PC-3 (cell line): ENCODE results near the gene FNIP1. TPM values are rescaled to one million over a fixed set of nuclear protein-coding genes. Genes with fewer than 3 reads are reported as not detected.
A peak's percentile ranks its signal among the peaks of the same experiment; 100 is the strongest.
"Not testable (repeated sequence)": the region's sequence is repeated elsewhere in the genome, so short reads cannot be mapped to it uniquely, and the experiment has no call there.

Experiments
- ATAC-seq: fragments of 200-7000 bp; cut with Tn5 transposase; 2 replicates; pipeline ENCODE4 v1.9.1; 2020; ENCODE audit warnings: mild to moderate bottlenecking, moderate library complexity
- BruUV-seq: library from RNA; stranded (reverse); fragments of 400-500 nt; replicated peaks from 2 replicates; lab custom pipeline; 2021; lab: Mats Ljungman, UMichigan
- CTCF ChIA-PET: fragments of 300-600 bp; sonication (Branson Sonifier 250); formaldehyde crosslinking; loops from one replicate; lab custom pipeline; 2022; ENCODE audit warnings: antibody characterized with exemption; lab: Charles Lee
- POLR2A ChIA-PET: fragments of 300-600 bp; sonication (Branson Sonifier 250); formaldehyde crosslinking; loops from one replicate; lab custom pipeline; 2022; ENCODE audit warnings: antibody characterized with exemption; ENCODE audit not compliant: unreplicated experiment; lab: Charles Lee
- DNase-seq: peaks from one replicate; pipeline ENCODE4 v3.0.0-alpha.2; 2015
- H2AFZ ChIP-seq: fragments of 300-600 bp; sonication (generic); 2 replicates; pipeline ENCODE4 v1.6.0; 2016; ENCODE audit warnings: antibody characterized with exemption, low read length
- H3F3A ChIP-seq: fragments of 300-600 bp; sonication (generic); one replicate; pipeline ENCODE4 v1.6.0; 2017; ENCODE audit warnings: antibody characterized with exemption, low read length, control low read depth, mild to moderate bottlenecking; ENCODE audit not compliant: unreplicated experiment
- H3K27ac ChIP-seq: fragments of 300-600 bp; sonication (generic); 2 replicates; pipeline ENCODE4 v1.5.1; 2016; ENCODE audit warnings: mild to moderate bottlenecking, low read length
- H3K27me3 ChIP-seq: fragments of 300-600 bp; sonication (generic); 2 replicates; pipeline ENCODE4 v1.6.1; 2016; ENCODE audit warnings: low read length, mixed read lengths
- H3K36me3 ChIP-seq: fragments of 300-600 bp; sonication (generic); 2 replicates; pipeline ENCODE4 v1.6.1; 2016; ENCODE audit warnings: low read depth, mixed run types, low read length, mixed read lengths
- H3K4me1 ChIP-seq: fragments of 300-600 bp; sonication (generic); 2 replicates; pipeline ENCODE4 v1.5.1; 2016; ENCODE audit warnings: low read length; ENCODE audit not compliant: insufficient read depth
- H3K4me2 ChIP-seq: fragments of 300-600 bp; sonication (generic); 2 replicates; pipeline ENCODE4 v1.6.0; 2016; ENCODE audit warnings: low read length
- H3K4me3 ChIP-seq: fragments of 300-600 bp; sonication (generic); 2 replicates; pipeline ENCODE4 v1.5.1; 2016; ENCODE audit warnings: mild to moderate bottlenecking, low read length, mixed read lengths
- H3K79me2 ChIP-seq: fragments of 300-600 bp; sonication (generic); 2 replicates; pipeline ENCODE4 v1.6.1; 2017; ENCODE audit warnings: low read length, mixed read lengths
- H3K9ac ChIP-seq: fragments of 300-600 bp; sonication (generic); 2 replicates; pipeline ENCODE4 v1.6.0; 2016; ENCODE audit warnings: mild to moderate bottlenecking, low read length
- H3K9me2 ChIP-seq: fragments of 300-600 bp; sonication (generic); replicated peaks from 2 replicates; pipeline ENCODE4 v1.6.1; 2016; ENCODE audit warnings: mixed run types, low read length, mixed read lengths
- H3K9me3 ChIP-seq: fragments of 300-600 bp; sonication (generic); 2 replicates; pipeline ENCODE4 v1.6.1; 2016; ENCODE audit warnings: low read length, mixed read lengths
- H4K20me1 ChIP-seq: fragments of 300-600 bp; sonication (generic); 2 replicates; pipeline ENCODE4 v1.6.1; 2016; ENCODE audit warnings: low read length, mixed read lengths
- EZH2 ChIP-seq: fragments of 300-600 bp; sonication (generic); IDR thresholded peaks from one replicate; pipeline ENCODE4 v1.6.1; 2017; ENCODE audit warnings: antibody characterized with exemption, mild to moderate bottlenecking, low read length; ENCODE audit not compliant: unreplicated experiment
- EZH2phosphoT487 ChIP-seq: fragments of 300-600 bp; sonication (generic); IDR thresholded peaks from 2 replicates; pipeline ENCODE4 v1.6.1; 2018; ENCODE audit warnings: mild to moderate bottlenecking, antibody characterized with exemption, low read length, borderline replicate concordance
- intact Hi-C: fragments of 100-400 bp; cut with micrococcal nuclease; formaldehyde crosslinking; loops from 2 replicates; pipeline ENCODE4 v1.9.0; 2023
- total RNA-seq: library from RNA; depleted of rRNA; stranded (reverse); fragments of >200 nt; gene quantifications from 2 replicates; pipeline ENCODE4 v1.2.3, GENCODE V29; 2014
- TF ChIP-seq, protein P1 (sequence below): fragments of 300-600 bp; sonication (generic); conservative IDR thresholded peaks from 2 replicates; pipeline ENCODE4 v1.5.1; 2017; ENCODE audit warnings: antibody characterized with exemption, low read depth, mild to moderate bottlenecking, low read length

FNIP1 gene
- total RNA-seq, 1 experiment from 2014 or later, result 15.1 TPM

DNA sequence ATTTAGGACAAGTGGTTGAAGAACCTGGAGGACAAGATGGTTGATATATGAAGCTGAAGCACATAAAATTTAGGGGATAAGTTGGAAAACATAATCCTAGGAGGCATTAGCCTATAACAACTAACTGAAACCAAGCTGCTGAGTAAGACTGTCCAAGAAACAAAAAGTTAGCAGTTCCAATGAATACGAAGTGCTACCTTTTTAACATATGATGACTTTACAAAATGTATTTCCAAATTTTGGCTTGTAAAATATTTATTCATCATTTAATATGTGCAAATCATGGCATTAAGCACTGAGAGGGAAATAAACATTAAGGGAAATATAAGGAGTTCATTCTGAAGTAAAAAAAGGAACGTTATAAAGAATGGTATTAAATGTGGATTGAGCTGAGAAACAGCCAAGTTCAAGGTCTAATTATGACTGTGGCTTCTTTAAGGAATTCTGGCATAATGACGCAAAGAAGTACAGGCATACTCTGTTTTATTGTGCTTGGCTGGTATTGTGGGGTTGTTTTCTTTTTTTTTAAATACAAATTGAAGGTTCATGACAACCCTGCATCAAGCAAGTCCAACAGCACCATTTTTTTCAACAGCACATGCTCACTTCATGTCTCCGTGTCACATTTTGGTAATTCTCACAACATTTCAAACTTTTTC lies 169.5 kb downstream of the FNIP1 start:
- peaks cover 4% of the 10 kb centered on the region; the same call in 1 of the 2 replicates for H3K36me3 ChIP-seq
- BruUV-seq, result no TSS peak
- H3K27ac ChIP-seq, result no peak overlapping the region
- ChIA-PET CTCF (no interaction called here), POLR2A (no interaction called here)
- DNase-seq (no peak), ATAC-seq (no peak)
- H3K27me3 ChIP-seq, result no peaks in the 10 kb centered on the region
- H4K20me1 ChIP-seq, result peaks cover 21% of the 10 kb centered on the region
- H3K9me3 ChIP-seq, result no peaks in the 10 kb centered on the region
- TF ChIP-seq EZH2 (no peak), EZH2phosphoT487 (no peak)
- TF ChIP-seq, protein P1, sequence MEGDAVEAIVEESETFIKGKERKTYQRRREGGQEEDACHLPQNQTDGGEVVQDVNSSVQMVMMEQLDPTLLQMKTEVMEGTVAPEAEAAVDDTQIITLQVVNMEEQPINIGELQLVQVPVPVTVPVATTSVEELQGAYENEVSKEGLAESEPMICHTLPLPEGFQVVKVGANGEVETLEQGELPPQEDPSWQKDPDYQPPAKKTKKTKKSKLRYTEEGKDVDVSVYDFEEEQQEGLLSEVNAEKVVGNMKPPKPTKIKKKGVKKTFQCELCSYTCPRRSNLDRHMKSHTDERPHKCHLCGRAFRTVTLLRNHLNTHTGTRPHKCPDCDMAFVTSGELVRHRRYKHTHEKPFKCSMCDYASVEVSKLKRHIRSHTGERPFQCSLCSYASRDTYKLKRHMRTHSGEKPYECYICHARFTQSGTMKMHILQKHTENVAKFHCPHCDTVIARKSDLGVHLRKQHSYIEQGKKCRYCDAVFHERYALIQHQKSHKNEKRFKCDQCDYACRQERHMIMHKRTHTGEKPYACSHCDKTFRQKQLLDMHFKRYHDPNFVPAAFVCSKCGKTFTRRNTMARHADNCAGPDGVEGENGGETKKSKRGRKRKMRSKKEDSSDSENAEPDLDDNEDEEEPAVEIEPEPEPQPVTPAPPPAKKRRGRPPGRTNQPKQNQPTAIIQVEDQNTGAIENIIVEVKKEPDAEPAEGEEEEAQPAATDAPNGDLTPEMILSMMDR, result no peak
- no peaks in the 10 kb centered on the region for H3F3A ChIP-seq
- H3K4me1 ChIP-seq, result peaks cover 35% of the 10 kb centered on the region
- no peak overlapping the region for H3K4me2 ChIP-seq
- H3K4me3 ChIP-seq, result no peak overlapping the region
- H3K9me2 ChIP-seq, result no peaks in the 10 kb centered on the region
- H3K79me2 ChIP-seq, result peaks cover 99% of the 10 kb centered on the region
- no peak overlapping the region for H2AFZ ChIP-seq
- intact Hi-C loops, result no loop called here
- H3K9ac ChIP-seq, result no peak overlapping the region

DNA sequence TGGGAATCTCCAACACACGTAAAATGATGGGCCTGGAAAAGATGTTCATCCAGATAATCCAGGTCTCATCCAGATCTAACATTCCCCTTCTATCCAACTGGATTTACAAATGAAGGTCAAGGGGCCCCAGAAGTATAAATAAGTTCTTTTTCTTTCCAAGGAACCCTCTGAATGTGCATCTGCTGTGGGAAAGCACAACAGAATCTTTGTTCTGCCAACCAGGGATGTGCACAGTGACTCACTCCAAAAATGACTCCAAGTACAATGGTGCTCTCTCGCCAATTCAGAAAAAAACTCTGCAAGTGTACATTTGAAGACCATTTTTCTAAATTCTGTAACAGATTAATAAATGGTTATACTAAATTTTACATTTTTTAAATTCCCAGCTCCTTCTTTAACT lies 174.2 kb downstream of the FNIP1 start:
- H3F3A ChIP-seq, result no peaks in the 10 kb centered on the region
- no peaks in the 10 kb centered on the region for H3K9me3 ChIP-seq

DNA sequence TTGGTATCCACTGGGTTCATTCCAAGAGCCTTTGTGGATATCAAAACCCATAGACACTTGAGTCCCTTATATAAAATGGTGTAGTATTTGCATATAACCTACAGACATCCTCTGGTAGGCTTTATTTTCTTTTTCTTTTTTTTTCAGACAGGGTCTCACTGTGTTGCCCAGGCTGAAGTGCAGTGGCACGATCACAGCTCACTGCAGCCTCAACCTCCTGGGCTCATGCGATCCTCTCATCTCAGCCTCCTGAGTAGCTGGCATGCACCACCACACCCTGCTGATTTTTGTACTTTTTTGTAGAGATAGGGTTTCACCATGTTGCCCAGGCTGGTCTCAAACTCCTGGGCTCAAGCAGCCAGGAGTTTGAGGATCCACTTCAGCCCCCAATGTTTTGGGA lies 175.7 kb downstream of the FNIP1 start:
- BruUV-seq, H3K4me2 ChIP-seq, H3K27me3 ChIP-seq, POLR2A ChIA-PET, H3K9me3 ChIP-seq, CTCF ChIA-PET, H3K36me3 ChIP-seq, H3K9me2 ChIP-seq, DNase-seq, H3K9ac ChIP-seq, H4K20me1 ChIP-seq, ATAC-seq, H3K4me3 ChIP-seq, H2AFZ ChIP-seq, intact Hi-C loops, H3F3A ChIP-seq, H3K27ac ChIP-seq: not testable (repeated sequence)
- H3K79me2 ChIP-seq, result peaks cover 99% of the 10 kb centered on the region
- H3K4me1 ChIP-seq, result peaks cover 11% of the 10 kb centered on the region

More for the DNA sequence above, 174.2 kb downstream of the FNIP1 start:
- TF ChIP-seq, protein P1, result no peak
- TF ChIP-seq EZH2phosphoT487, result no peak
- no peak for TF ChIP-seq EZH2
- H3K4me3 ChIP-seq, result no peak overlapping the region
- intact Hi-C loops, result no loop called here
- no peak overlapping the region for H3K4me2 ChIP-seq
- H2AFZ ChIP-seq, result no peak overlapping the region
- DNase-seq (peak; percentile 49), ATAC-seq (peak; percentile 78)
- peaks cover 4% of the 10 kb centered on the region for H3K4me1 ChIP-seq
- no TSS peak for BruUV-seq
- H3K27ac ChIP-seq, result 0 out of 2 replicates have a peak overlapping the region, but pooled peaks have one; percentile 10
- H3K27me3 ChIP-seq, result no peaks in the 10 kb centered on the region
- CTCF ChIA-PET, result no interaction called here
- H3K9me2 ChIP-seq, result no peaks in the 10 kb centered on the region
- H3K9ac ChIP-seq, result no peak overlapping the region
- peaks cover 4% of the 10 kb centered on the region; the same call in 1 of the 2 replicates for H3K36me3 ChIP-seq
- H4K20me1 ChIP-seq, result no peaks in the 10 kb centered on the region; the same call in 1 of the 2 replicates
- peaks cover 99% of the 10 kb centered on the region for H3K79me2 ChIP-seq
- POLR2A ChIA-PET, result no interaction called here
